ENCODE results near the gene PSD4.

Gene PSD4

GRCh38 chr2:113209646-113210171 lies 35.9 kb downstream of the PSD4 start:
- no peak for DNase-seq

GRCh38 chr2:113211226-113212105 lies 37.7 kb downstream of the PSD4 start:
- peak; percentile 55 to 63 for DNase-seq

GRCh38 chr2:113212245-113213060 lies 38.7 kb downstream of the PSD4 start:
- no peak for DNase-seq

- DNase-seq, result no peak
Observed at GRCh38 chr2:113213061-113213930, 39.5 kb downstream of the PSD4 start.

- no peak for DNase-seq
Observed at GRCh38 chr2:113214141-113214540, 40.4 kb downstream of the PSD4 start.

- DNase-seq, result no peak
Observed at GRCh38 chr2:113215056-113215455, 41.3 kb downstream of the PSD4 start.

GRCh38 chr2:113216321-113216720 lies 42.5 kb downstream of the PSD4 start:
- no peak for DNase-seq

GRCh38 chr2:113216891-113217454 lies 43.2 kb downstream of the PSD4 start:
- no peak for DNase-seq

GRCh38 chr2:113217455-113218282 lies 43.9 kb downstream of the PSD4 start:
- DNase-seq, result no peak

- DNase-seq, result peak; percentile 94 to 99
Observed at GRCh38 chr2:113218283-113219091, 44.7 kb downstream of the PSD4 start.

GRCh38 chr2:113219092-113219441 lies 45.3 kb downstream of the PSD4 start:
- DNase-seq, result no peak

- DNase-seq, result no peak
Observed at GRCh38 chr2:113219525-113219888, 45.7 kb downstream of the PSD4 start.

GRCh38 chr2:113219889-113220641 lies 46.3 kb downstream of the PSD4 start:
- peak; percentile 81 to 84 for DNase-seq

- DNase-seq, result no peak
Observed at GRCh38 chr2:113220970-113221708, 47.4 kb downstream of the PSD4 start.

GRCh38 chr2:113221846-113222245 lies 48.1 kb downstream of the PSD4 start:
- DNase-seq, result no peak

GRCh38 chr2:113223813-113224212 lies 50.0 kb downstream of the PSD4 start:
- DNase-seq, result no peak

GRCh38 chr2:113224647-113225236 lies 51.0 kb downstream of the PSD4 start:
- peak; percentile 65 to 77 for DNase-seq

Data from inflammatory macrophage treated with lipopolysaccharide for 1 hour (primary cell).